Right renal cortex interstitium (tissue), 3 donors: Measurements from ENCODE around the gene MYG1. TPM values are rescaled to one million over a fixed set of nuclear protein-coding genes. Genes with fewer than 3 reads are reported as not detected.
A peak's percentile ranks its signal among the peaks of the same experiment; 100 is the strongest.

Experiments used
- DNase-seq, 3 donors: peaks; one replicate each; pipeline ENCODE4 v3.0.0-alpha.2; 2013; ENCODE audit warnings: low read depth in 3 of 3, low spot score in 2 of 3
- polyA plus RNA-seq, 3 donors: library from polyadenylated mRNA; unstranded; fragments of 120-200 nt; gene quantifications; one replicate each; pipeline ENCODE4 v1.2.1, GENCODE V29; 2013; ENCODE audit not compliant: insufficient read length in 3 of 3

The MYG1 gene
- polyA plus RNA-seq, 3 donors = 47.2 to 53.6 (median 48.8) TPM

DNA sequence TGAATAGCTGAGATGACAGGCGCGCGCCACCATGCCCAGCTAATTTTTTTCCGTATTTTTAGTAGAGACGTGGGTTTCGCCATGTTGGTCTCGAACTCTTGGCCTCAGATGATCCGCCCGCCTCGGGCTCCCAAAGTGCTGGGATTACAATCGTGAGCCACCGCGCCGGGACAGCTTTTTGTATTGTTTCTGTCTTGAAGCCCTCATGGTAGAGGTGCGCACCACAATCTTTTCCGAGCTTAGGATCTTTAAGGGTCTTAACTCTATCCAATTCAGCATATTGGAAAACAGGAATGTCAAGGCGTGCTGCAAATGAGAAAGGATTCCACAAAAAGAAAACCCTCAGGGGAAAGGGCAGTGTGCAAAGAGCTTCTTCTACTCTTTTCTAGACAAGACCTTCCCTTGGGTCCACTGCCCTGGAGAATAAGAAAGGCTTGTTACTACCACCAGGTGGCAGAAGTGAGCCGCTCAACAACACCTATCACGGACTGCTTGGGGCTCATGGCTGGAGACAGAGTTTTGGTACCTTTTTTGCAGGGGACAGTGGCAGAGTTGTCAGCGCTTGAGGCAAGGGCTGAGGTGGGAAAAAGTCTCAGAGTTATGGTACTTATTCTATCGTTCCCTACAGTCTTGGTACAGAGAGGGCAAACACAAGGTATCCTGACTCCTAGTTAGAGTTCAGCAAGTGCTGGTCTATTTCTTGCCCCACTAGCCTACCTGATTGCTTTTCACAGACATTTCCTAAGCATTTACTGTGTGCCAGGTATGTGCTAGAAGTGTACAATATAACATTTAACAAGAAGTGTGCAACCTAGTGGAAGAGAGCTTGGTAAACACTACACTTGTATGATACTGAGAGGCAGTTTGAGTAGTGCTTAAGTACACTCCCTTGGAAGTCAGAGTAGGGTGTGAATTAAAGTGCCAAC lies 53.1 kb downstream of the MYG1 start:
- peak; percentile 78 to 83 (median 82) for DNase-seq

DNA sequence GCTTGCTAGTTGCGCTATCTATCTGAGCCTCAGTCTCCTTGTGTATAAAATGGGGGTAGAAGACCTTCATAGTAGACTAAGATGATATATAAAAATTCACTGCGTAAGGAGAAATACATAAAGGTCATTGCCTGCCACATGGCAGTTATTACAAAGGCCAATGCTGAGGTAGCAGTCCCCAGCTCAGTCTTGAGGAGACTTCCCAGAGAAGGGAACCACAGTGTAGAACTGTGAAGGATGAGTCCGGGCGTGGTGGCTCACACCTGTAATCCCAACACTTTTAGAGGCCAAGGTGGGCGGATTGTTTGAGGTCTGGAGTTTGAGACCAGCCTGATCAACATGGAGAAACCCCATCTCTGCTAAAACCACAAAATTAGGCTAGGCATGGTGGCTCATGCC lies 53.8 kb downstream of the MYG1 start:
- DNase-seq = no peak

DNA sequence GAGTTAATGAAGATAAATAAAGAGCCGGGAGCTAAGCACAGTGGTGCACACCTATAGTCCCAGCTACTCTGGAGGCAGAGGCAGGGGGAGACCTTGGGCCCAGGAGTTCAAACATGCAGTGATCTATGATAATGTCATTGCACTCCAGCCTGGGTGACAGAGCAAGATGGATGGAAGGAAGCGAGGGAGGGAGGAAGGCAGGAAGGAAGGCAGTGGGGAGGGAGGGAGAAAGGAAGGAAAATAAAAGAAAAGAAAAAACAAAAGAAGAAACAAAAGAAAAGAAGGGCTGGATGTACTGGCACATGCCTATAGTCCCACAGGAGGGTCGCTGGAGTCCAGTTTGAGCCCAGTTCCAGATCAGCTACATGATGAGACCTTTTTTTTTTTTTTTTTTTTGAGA lies 55.6 kb downstream of the MYG1 start:
- no peak for DNase-seq

Other genes with a start within 250 kb of the MYG1 start
- 10 to 100 TPM; 66.1 to 78.2 (median 76.8) TPM for gene TNS2, start 249.6 kb upstream of the MYG1 start, polyA plus RNA-seq
- 10 to 100 TPM; 17.1 to 19.2 (median 18.0) TPM for gene SPRYD3, start 220.3 kb upstream of the MYG1 start, polyA plus RNA-seq
- gene IGFBP6, start 202.0 kb upstream of the MYG1 start, polyA plus RNA-seq = 10 to 100 TPM; 12.2 to 12.8 (median 12.4) TPM
- 1 to 10 TPM; 1.2 to 1.6 (median 1.4) TPM for gene SOAT2, start 196.2 kb upstream of the MYG1 start, polyA plus RNA-seq
- gene ZNF740, start 119.0 kb upstream of the MYG1 start, polyA plus RNA-seq = 10 to 100 TPM; 75.1 to 81.8 (median 78.8) TPM
- 10 to 100 TPM; 28.9 to 34.0 (median 31.1) TPM for gene CSAD, start 118.8 kb upstream of the MYG1 start, polyA plus RNA-seq
- 1 to 10 TPM in 1 of 3 donors, under 1 TPM in 2; 0.88 to 1.3 (median 0.96) TPM for gene ITGB7, start 92.4 kb upstream of the MYG1 start, polyA plus RNA-seq
- 10 to 100 TPM; 28.1 to 33.5 (median 32.3) TPM for gene RARG, start 67.5 kb upstream of the MYG1 start, polyA plus RNA-seq
- 1 to 10 TPM; 8.0 to 9.4 (median 9.4) TPM for gene ESPL1, start 31.4 kb upstream of the MYG1 start, polyA plus RNA-seq
- gene PFDN5, start 4.2 kb upstream of the MYG1 start, polyA plus RNA-seq = 100 to 1,000 TPM; 817 to 897 (median 885) TPM
- gene AAAS, start 21.9 kb downstream of the MYG1 start, polyA plus RNA-seq = 10 to 100 TPM; 69.0 to 85.4 (median 72.3) TPM
- gene SP7, start 36.7 kb downstream of the MYG1 start, polyA plus RNA-seq = under 1 TPM; 0.10 to 0.32 (median 0.16) TPM
- gene SP1, start 80.5 kb downstream of the MYG1 start, polyA plus RNA-seq = 10 to 100 TPM; 76.7 to 81.0 (median 77.6) TPM
- gene AMHR2, start 124.2 kb downstream of the MYG1 start, polyA plus RNA-seq = under 1 TPM; 0.13 to 0.39 (median 0.22) TPM
- 100 to 1,000 TPM; 189 to 212 (median 200) TPM for gene PRR13, start 142.0 kb downstream of the MYG1 start, polyA plus RNA-seq
- 1,000 to 10,000 TPM; 1,108 to 1,139 (median 1,109) TPM for gene PCBP2, start 152.4 kb downstream of the MYG1 start, polyA plus RNA-seq
- 10 to 100 TPM; 18.3 to 21.3 (median 19.6) TPM for gene MAP3K12, start 199.8 kb downstream of the MYG1 start, polyA plus RNA-seq
- gene TARBP2, start 201.6 kb downstream of the MYG1 start, polyA plus RNA-seq = 10 to 100 TPM; 40.0 to 44.5 (median 42.7) TPM
- gene NPFF, start 207.8 kb downstream of the MYG1 start, polyA plus RNA-seq = 1 to 10 TPM in 1 of 3 donors, under 1 TPM in 2; 0.40 to 1.4 (median 0.61) TPM